K562 (cell line): Measurements from ENCODE around the gene CMTR1. TPM values are rescaled to one million over a fixed set of nuclear protein-coding genes. Genes with fewer than 3 reads are reported as not detected.

ENCODE experiments used
- BRD9 ChIP-seq: fragments of 450-650 bp; IDR thresholded peaks from 2 replicates; pipeline ENCODE4 v1.6.1; 2018; ENCODE audit warnings: low read depth; ENCODE audit not compliant: partially characterized antibody
- CEBPG ChIP-seq, 3 experiments: fragments of 200-800 bp in 1 of 3; sonication (Bioruptor generic) in 1 of 3; sonication (generic) in 1 of 3; formaldehyde crosslinking in 1 of 3; IDR thresholded peaks in 2 of 3; conservative IDR thresholded peaks in 1 of 3; 2 replicates each; pipeline versions ENCODE4 v1.6.1 to v1.8.0; 2016 to 2022; ENCODE audit warnings: missing compliant biosample characterization in 2 of 3, missing genetic modification characterization in 2 of 3, mild to moderate bottlenecking in 1 of 3, missing genetic modification reagents in 1 of 3
- CHAMP1 ChIP-seq: fragments of 450-650 bp; IDR thresholded peaks from 2 replicates; pipeline ENCODE4 v1.6.1; 2016; ENCODE audit warnings: mild to moderate bottlenecking
- DMBX1 ChIP-seq: fragments of 250-450 bp; sonication (Bioruptor Pico); IDR thresholded peaks from 2 replicates; pipeline ENCODE4 v1.8.0; 2022; ENCODE audit warnings: inconsistent platforms, mild to moderate bottlenecking, moderate library complexity, borderline replicate concordance
- ELK1 ChIP-seq: sonication (generic); formaldehyde crosslinking; IDR thresholded peaks from 2 replicates; pipeline ENCODE4 v1.8.1; 2022; ENCODE audit warnings: missing genetic modification reagents
- EP300 ChIP-seq: IDR thresholded peaks from 2 replicates; pipeline ENCODE4 v1.6.1; 2012; ENCODE audit warnings: low read length, improper control_type of control experiment
- FOSL1 ChIP-seq: fragments of 200-800 bp; sonication (Bioruptor generic); conservative IDR thresholded peaks from 2 replicates; pipeline ENCODE4 v1.6.1; 2016; ENCODE audit warnings: missing genetic modification characterization, missing compliant biosample characterization
- FOXJ3 ChIP-seq: sonication (generic); formaldehyde crosslinking; IDR thresholded peaks from 2 replicates; pipeline ENCODE4 v1.4.0; 2020; ENCODE audit warnings: mild to moderate bottlenecking, missing genetic modification reagents
- KDM5B ChIP-seq: fragments of 200-600 bp; sonication (generic); IDR thresholded peaks from 2 replicates; pipeline ENCODE4 v1.6.1; 2012; ENCODE audit warnings: low read depth, mild to moderate bottlenecking, moderate library complexity, low read length, control low read depth, inconsistent platforms; ENCODE audit not compliant: insufficient replicate concordance
- NCOA4 ChIP-seq: fragments of 450-650 bp; IDR thresholded peaks from 2 replicates; pipeline ENCODE4 v1.6.1; 2018; ENCODE audit warnings: mild to moderate bottlenecking; ENCODE audit not compliant: partially characterized antibody
- RBM34 ChIP-seq: fragments of 200-400 bp; formaldehyde crosslinking; IDR thresholded peaks from 2 replicates; pipeline ENCODE4 v1.6.1; 2018; ENCODE audit warnings: low read length, borderline replicate concordance; ENCODE audit not compliant: insufficient read depth
- ZNF140 ChIP-seq: fragments of 250-450 bp; sonication (Bioruptor Pico); IDR thresholded peaks from 2 replicates; pipeline ENCODE4 v1.8.0; 2021; ENCODE audit warnings: moderate library complexity, mild to moderate bottlenecking, inconsistent platforms
- ZNF277 ChIP-seq: fragments of 250-450 bp; sonication (Bioruptor Pico); IDR thresholded peaks from 2 replicates; pipeline ENCODE4 v1.8.0; 2022; ENCODE audit warnings: inconsistent platforms, mild to moderate bottlenecking, moderate library complexity, borderline replicate concordance
- ZNF507 ChIP-seq: conservative IDR thresholded peaks from 2 replicates; pipeline ENCODE4 v1.6.1; 2017; ENCODE audit warnings: missing genetic modification characterization, missing compliant biosample characterization
- ZNF512 ChIP-seq: IDR thresholded peaks from 2 replicates; pipeline ENCODE4 v1.6.1; 2016; ENCODE audit warnings: missing genetic modification characterization, missing compliant biosample characterization
- ZNF561 ChIP-seq: fragments of 450-650 bp; formaldehyde crosslinking; conservative IDR thresholded peaks from 2 replicates; pipeline ENCODE4 v1.4.0; 2020; ENCODE audit warnings: mild to moderate bottlenecking, moderate library complexity
- ZNF778 ChIP-seq: fragments of 450-650 bp; formaldehyde crosslinking; IDR thresholded peaks from 2 replicates; pipeline ENCODE4 v1.4.0; 2020; ENCODE audit warnings: mild to moderate bottlenecking, moderate library complexity
- polyA plus RNA-seq, 8 experiments: library from polyadenylated mRNA; depleted of rRNA in 4 of 8; stranded (reverse) in 5 of 8; unstranded in 3 of 8; fragments of >200 nt; fragmentation: Nextera tagmentation in 2 of 8; fragmentation: Illumina TruSeq in 1 of 8; extraction: Ambion mirVana in 2 of 8; extraction: Trizol in 1 of 8; gene quantifications; 2 replicates each; pipeline versions ENCODE4 v1.2.1 to v1.2.3, GENCODE V29; 2011 to 2014; ENCODE audit warnings: inconsistent platforms in 1 of 8, missing spikeins in 1 of 8
- total RNA-seq, 7 experiments: library from RNA; depleted of rRNA in 6 of 7; stranded (reverse); fragments of >200 nt in 6 of 7; fragmentation: Illumina TruSeq in 2 of 7; extraction: Trizol in 2 of 7; gene quantifications; 2 replicates each; pipeline versions ENCODE4 v1.2.1 to v1.2.3, GENCODE V29; 2011 to 2021; ENCODE audit warnings: low replicate concordance in 1 of 7
- TF ChIP-seq, protein P1 (sequence below): conservative IDR thresholded peaks from 2 replicates; pipeline ENCODE4 v1.6.1; 2011; ENCODE audit warnings: low read depth, mild to moderate bottlenecking, low read length; ENCODE audit not compliant: control insufficient read depth

CMTR1 gene
- total and polyA plus RNA-seq, 9 of the 15 experiments (the other 6 are each of a cell fraction or from before 2014, with no cell fraction given): 2.9 to 63.5 (median 49.5) TPM

DNA sequence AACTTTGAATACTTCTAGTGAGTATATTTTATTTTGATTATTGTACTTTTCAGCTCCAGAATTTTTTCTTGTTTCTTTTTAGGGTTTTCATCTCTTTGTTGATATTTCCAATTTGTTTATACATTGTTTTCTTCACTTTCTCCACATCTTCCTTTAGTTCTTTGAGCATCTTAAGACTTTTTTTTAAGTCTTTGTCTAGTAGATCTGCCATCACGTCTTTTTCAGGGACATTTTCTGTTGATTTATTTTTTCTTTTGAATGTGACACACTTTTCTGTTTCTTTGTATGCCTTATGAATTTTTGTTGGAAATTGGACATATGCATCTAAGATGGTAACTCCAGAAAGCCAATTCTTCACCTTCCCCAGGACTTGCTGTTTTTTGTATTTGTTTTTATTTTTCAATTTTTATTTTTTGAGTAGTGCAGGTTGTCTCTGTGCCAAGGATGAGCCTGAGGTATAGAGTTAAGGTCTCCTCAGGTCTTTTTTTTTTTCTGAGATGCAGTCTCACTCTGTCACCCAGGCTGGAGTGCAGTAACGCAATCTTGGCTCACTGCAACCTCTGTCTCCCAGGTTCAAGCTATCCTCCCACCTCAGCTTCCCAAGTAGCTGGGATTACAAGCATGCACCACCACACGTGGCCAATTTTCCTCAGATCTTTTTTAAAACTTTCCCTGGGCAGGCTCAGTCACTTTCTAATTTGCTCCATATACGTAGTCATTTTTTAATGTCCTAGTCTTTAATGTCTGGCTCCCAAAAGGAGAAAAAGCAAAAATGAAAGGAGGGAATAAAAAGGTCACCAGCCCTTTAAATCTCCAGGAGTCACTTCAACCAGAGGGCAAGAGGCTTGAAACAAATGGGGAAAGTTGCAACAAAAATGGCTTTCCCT is 6.7 kb upstream of the CMTR1 start (continued):
- TF ChIP-seq FOXJ3 (CRISPR knock-in tag): no peak
- TF ChIP-seq, protein P1, sequence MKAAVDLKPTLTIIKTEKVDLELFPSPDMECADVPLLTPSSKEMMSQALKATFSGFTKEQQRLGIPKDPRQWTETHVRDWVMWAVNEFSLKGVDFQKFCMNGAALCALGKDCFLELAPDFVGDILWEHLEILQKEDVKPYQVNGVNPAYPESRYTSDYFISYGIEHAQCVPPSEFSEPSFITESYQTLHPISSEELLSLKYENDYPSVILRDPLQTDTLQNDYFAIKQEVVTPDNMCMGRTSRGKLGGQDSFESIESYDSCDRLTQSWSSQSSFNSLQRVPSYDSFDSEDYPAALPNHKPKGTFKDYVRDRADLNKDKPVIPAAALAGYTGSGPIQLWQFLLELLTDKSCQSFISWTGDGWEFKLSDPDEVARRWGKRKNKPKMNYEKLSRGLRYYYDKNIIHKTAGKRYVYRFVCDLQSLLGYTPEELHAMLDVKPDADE: no peak
- TF ChIP-seq ZNF507: no peak
- TF ChIP-seq FOSL1: no peak; the same call in 1 of the 2 replicates
- TF ChIP-seq CHAMP1: no peak
- no peak for TF ChIP-seq ELK1 (CRISPR knock-in tag)
- TF ChIP-seq ZNF561 (CRISPR knock-in tag): no peak
- TF ChIP-seq CEBPG (CRISPR knock-in tag; IDR thresholded peaks at IDR 0.05): no peak
- TF ChIP-seq CEBPG (tag; conservative IDR thresholded peaks at IDR 0.05 in 1 of 2, IDR thresholded peaks at IDR 0.05 in 1 of 2): no peak
- TF ChIP-seq ZNF778: no peak
- TF ChIP-seq RBM34: no peak
- no peak for TF ChIP-seq EP300
- no peak for TF ChIP-seq KDM5B
- TF ChIP-seq NCOA4: peak; percentile 37
- no peak for TF ChIP-seq ZNF277 (CRISPR knock-in tag)
- no peak for TF ChIP-seq ZNF140 (CRISPR knock-in tag)
- TF ChIP-seq BRD9: peak; percentile 20
- no peak for TF ChIP-seq DMBX1 (CRISPR knock-in tag)
- TF ChIP-seq ZNF512 (tag): peak; percentile 63
